ENCODE measurements around the gene PRKCQ. TPM values are rescaled to one million over a fixed set of nuclear protein-coding genes. Genes with fewer than 3 reads are reported as not detected.

Gene PRKCQ
- total and polyA plus RNA-seq, 2 of the 8 experiments (the other 6 are each of a cell fraction or from before 2014, with no cell fraction given) = 9.1 to 22.6 TPM

GRCh38 chr10:6581778-6582228, 1.7 kb upstream of the PRKCQ start (continued):
- TF ChIP-seq ZNF274 (IDR thresholded peaks at IDR 0.05; ENCODE audit: borderline replicate concordance, extremely low read depth, low read length) (no peak), CBX8 (IDR thresholded peaks at IDR 0.05; ENCODE audit: borderline replicate concordance, low read depth, low read length) (no peak), CHD1 (IDR thresholded peaks at IDR 0.05; ENCODE audit: low read depth, low read length) (no peak), RBBP5 (IDR thresholded peaks at IDR 0.05; ENCODE audit: borderline replicate concordance, low read depth, low read length) (no peak), MAFK (IDR thresholded peaks at IDR 0.05; ENCODE audit: low read depth, low read length) (peak; percentile 55; the same call in 1 of the 2 replicates), HDAC2 (IDR thresholded peaks at IDR 0.05; ENCODE audit: borderline replicate concordance in 1 of 2, low read depth in 2 of 2, low read length in 2 of 2) (no peak), TBP (IDR thresholded peaks at IDR 0.05; ENCODE audit: low read depth, low read length) (no peak), BACH1 (IDR thresholded peaks at IDR 0.05; ENCODE audit: low read length) (peak; percentile 40; the same call in 1 of the 2 replicates), NRF1 (IDR thresholded peaks at IDR 0.05; ENCODE audit: low read depth, low read length) (no peak), POLR2A (IDR thresholded peaks at IDR 0.05; ENCODE audit: control extremely low read depth in 1 of 2, low read depth in 2 of 2, low read length in 2 of 2) (peak in 1 of 2 experiments; percentile 60; a peak in 1 of 3 replicates), MAX (IDR thresholded peaks at IDR 0.05) (no peak), CBX5 (IDR thresholded peaks at IDR 0.05; ENCODE audit: low read depth, low read length) (no peak), E2F6 (IDR thresholded peaks at IDR 0.05) (no peak), HDAC6 (IDR thresholded peaks at IDR 0.05; ENCODE audit: low read depth, low read length) (no peak), TAF1 (IDR thresholded peaks at IDR 0.05; ENCODE audit: low read depth, low read length) (0 out of 2 replicates have a peak, but pooled peaks have one; percentile 35)
